ENCODE measurements around the gene TRIM8. TPM values are rescaled to one million over a fixed set of nuclear protein-coding genes. Genes with fewer than 3 reads are reported as not detected.

Gene TRIM8
- total RNA-seq, 1 experiment from 2014 or later, result 91.6 TPM

DNA sequence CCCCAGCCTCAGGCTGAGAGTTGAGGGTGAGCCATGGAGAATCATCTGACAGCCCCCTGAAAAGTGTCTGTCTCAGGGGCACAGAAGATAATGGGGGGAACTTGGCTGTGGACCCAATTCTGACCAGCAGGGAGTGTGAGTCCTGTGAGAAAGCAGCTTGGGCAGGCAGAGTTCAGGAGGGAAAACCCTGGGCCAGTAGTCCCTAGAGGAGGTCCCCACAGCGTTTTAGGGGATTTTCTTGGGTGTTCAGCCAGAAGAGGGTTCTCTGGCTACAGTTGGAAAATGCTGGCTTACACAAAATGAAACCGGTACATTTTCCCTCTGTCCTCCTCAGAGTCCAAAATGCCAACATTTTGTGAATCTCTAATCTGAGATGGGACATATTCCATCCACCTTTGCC is 35.8 kb upstream of the TRIM8 start:
- intact Hi-C loops (cut with micrococcal nuclease), result loop anchor here (5.0 kb wide), 1 partner anchor 104 kb away; the partner anchor contains the start of genes ARL3 and SFXN2
- CTCF ChIA-PET, result interaction anchor here (1.2 to 1.4 kb wide), 3 partner anchors 12 to 61 kb away, joined by 3 to 6 read pairs (median 6); no protein-coding TSS in a partner anchor

More for the DNA sequence above, 35.8 kb upstream of the TRIM8 start:
- peak overlapping the region; percentile 84 for H3K4me2 ChIP-seq (ENCODE audit: low read length)
- H3K9me3 ChIP-seq (ENCODE audit: control insufficient read depth in 1 of 2, insufficient read depth in 1 of 2, low read depth in 1 of 2, low read length in 2 of 2), result no peaks in the 10 kb centered on the region
- POLR2A ChIA-PET, result interaction anchor here (0.7 kb wide), 1 partner anchor 105 kb away, joined by 4 read pairs; no protein-coding TSS in a partner anchor
- H4K20me1 ChIP-seq (ENCODE audit: insufficient read depth), result no peaks in the 10 kb centered on the region
- no peaks in the 10 kb centered on the region for H3K79me2 ChIP-seq (ENCODE audit: insufficient read depth, low read length)
- H3K9ac ChIP-seq (ENCODE audit: low read length), result peak overlapping the region; percentile 8; the same call in 1 of the 2 replicates
- no peak overlapping the region for H3K27ac ChIP-seq (ENCODE audit: low read depth, low read length)
- H3K4me3 ChIP-seq (replicated peaks in 1 of 2; ENCODE audit: low read depth in 1 of 2, low read length in 2 of 2), result no peak overlapping the region
- RAD21 ChIA-PET (ENCODE audit: low non-redundant PET in 1 of 2, low total read pairs in 2 of 2, uncharacterized antibody in 2 of 2, unreplicated experiment in 2 of 2), result no interaction called here
- ATAC-seq, result no peak
- H3K36me3 ChIP-seq (ENCODE audit: control insufficient read depth in 1 of 2, insufficient read depth in 2 of 2, low read length in 2 of 2), result no peaks in the 10 kb centered on the region
- no peak overlapping the region for H2AFZ ChIP-seq (ENCODE audit: low read depth, low read length, poor library complexity, severe bottlenecking)
- no peak for DNase-seq (ENCODE audit: low read depth, low spot score)
- peaks cover 56 to 91% of the 10 kb centered on the region in 2 experiments for H3K4me1 ChIP-seq (ENCODE audit: control insufficient read depth in 1 of 2, insufficient read depth in 2 of 2, low read length in 2 of 2)
- no TSS peak for BruUV-seq (replicated peaks)
- no peak for TF ChIP-seq CBX3 (IDR thresholded peaks at IDR 0.05; ENCODE audit: low read depth)
- TF ChIP-seq YY1 (IDR thresholded peaks at IDR 0.05; ENCODE audit: extremely low read depth, insufficient replicate concordance, low read depth, low read length), result no peak
- TF ChIP-seq ZNF274 (IDR thresholded peaks at IDR 0.05; ENCODE audit: low read depth, low read length), result no peak
- TF ChIP-seq, protein P1, sequence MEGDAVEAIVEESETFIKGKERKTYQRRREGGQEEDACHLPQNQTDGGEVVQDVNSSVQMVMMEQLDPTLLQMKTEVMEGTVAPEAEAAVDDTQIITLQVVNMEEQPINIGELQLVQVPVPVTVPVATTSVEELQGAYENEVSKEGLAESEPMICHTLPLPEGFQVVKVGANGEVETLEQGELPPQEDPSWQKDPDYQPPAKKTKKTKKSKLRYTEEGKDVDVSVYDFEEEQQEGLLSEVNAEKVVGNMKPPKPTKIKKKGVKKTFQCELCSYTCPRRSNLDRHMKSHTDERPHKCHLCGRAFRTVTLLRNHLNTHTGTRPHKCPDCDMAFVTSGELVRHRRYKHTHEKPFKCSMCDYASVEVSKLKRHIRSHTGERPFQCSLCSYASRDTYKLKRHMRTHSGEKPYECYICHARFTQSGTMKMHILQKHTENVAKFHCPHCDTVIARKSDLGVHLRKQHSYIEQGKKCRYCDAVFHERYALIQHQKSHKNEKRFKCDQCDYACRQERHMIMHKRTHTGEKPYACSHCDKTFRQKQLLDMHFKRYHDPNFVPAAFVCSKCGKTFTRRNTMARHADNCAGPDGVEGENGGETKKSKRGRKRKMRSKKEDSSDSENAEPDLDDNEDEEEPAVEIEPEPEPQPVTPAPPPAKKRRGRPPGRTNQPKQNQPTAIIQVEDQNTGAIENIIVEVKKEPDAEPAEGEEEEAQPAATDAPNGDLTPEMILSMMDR (IDR thresholded peaks at IDR 0.05 in 2 of 3, conservative IDR thresholded peaks at IDR 0.05 in 1 of 3; ENCODE audit: borderline replicate concordance in 1 of 3, insufficient read depth in 1 of 3, low read depth in 2 of 3, low read length in 2 of 3), result peak in 1 of 3 experiments; percentile 39; a peak in 2 of 6 replicates
- TF ChIP-seq, protein P2, sequence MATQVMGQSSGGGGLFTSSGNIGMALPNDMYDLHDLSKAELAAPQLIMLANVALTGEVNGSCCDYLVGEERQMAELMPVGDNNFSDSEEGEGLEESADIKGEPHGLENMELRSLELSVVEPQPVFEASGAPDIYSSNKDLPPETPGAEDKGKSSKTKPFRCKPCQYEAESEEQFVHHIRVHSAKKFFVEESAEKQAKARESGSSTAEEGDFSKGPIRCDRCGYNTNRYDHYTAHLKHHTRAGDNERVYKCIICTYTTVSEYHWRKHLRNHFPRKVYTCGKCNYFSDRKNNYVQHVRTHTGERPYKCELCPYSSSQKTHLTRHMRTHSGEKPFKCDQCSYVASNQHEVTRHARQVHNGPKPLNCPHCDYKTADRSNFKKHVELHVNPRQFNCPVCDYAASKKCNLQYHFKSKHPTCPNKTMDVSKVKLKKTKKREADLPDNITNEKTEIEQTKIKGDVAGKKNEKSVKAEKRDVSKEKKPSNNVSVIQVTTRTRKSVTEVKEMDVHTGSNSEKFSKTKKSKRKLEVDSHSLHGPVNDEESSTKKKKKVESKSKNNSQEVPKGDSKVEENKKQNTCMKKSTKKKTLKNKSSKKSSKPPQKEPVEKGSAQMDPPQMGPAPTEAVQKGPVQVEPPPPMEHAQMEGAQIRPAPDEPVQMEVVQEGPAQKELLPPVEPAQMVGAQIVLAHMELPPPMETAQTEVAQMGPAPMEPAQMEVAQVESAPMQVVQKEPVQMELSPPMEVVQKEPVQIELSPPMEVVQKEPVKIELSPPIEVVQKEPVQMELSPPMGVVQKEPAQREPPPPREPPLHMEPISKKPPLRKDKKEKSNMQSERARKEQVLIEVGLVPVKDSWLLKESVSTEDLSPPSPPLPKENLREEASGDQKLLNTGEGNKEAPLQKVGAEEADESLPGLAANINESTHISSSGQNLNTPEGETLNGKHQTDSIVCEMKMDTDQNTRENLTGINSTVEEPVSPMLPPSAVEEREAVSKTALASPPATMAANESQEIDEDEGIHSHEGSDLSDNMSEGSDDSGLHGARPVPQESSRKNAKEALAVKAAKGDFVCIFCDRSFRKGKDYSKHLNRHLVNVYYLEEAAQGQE (IDR thresholded peaks at IDR 0.05; ENCODE audit: low read depth), result no peak
- no peak for TF ChIP-seq CEBPB (IDR thresholded peaks at IDR 0.05; ENCODE audit: low read depth)
- no peak for TF ChIP-seq POLR2AphosphoS5 (IDR thresholded peaks at IDR 0.05; ENCODE audit: low read depth, low read length)
- no peaks in the 10 kb centered on the region for H3K9me2 ChIP-seq (ENCODE audit: insufficient read depth)
- no peaks in the 10 kb centered on the region for H3K27me3 ChIP-seq (ENCODE audit: insufficient read depth, low read length)
